Measurements from ENCODE around the gene LCA5L.
A peak's percentile ranks its signal among the peaks of the same experiment; 100 is the strongest.

GRCh38 chr21:39379986-39380891, 65.3 kb downstream of the LCA5L start:
- TF ChIP-seq CTCF (IDR thresholded peaks at IDR 0.05), result no peak
- TF ChIP-seq POLR2A (IDR thresholded peaks at IDR 0.05), result peak; percentile 54 to 82
- peak; percentile 85 to 97 (median 92) for TF ChIP-seq POLR2AphosphoS5 (IDR thresholded peaks at IDR 0.05)
- peak in 1 of 4 donors; percentile 50 for TF ChIP-seq EP300 (IDR thresholded peaks at IDR 0.05)
